ENCODE data around the gene KCNG2. TPM values are rescaled to one million over a fixed set of nuclear protein-coding genes. Genes with fewer than 3 reads are reported as not detected.

Gene KCNG2
- total and polyA plus RNA-seq, 12 donors = 0.16 to 0.79 (median 0.24) TPM; not detected in 7

DNA sequence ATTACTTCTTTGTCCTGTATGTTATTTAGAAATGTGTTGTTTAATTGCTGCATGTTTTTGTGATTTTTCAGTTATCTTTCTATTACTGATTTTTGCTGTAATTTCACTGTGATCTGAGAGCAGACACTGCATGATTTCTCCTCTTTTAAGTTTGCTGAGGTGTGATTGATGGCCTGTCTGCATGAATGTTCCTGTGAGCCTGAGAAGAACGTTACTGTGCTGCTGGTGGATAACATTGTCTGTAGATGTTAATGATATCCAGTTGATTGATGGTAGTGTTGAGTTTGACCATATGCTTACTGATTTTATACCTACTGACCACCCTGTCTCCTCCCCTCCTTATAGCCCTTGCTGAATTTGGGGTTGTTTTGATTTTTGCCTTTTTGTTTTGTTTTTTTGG, 37.4 kb upstream of the KCNG2 start:
- H3K36me3 ChIP-seq = peaks cover 0 to 16% (median 9%) of the 10 kb centered on the region in 9 donors
- DNase-seq = no peak
- TF ChIP-seq, protein P1, sequence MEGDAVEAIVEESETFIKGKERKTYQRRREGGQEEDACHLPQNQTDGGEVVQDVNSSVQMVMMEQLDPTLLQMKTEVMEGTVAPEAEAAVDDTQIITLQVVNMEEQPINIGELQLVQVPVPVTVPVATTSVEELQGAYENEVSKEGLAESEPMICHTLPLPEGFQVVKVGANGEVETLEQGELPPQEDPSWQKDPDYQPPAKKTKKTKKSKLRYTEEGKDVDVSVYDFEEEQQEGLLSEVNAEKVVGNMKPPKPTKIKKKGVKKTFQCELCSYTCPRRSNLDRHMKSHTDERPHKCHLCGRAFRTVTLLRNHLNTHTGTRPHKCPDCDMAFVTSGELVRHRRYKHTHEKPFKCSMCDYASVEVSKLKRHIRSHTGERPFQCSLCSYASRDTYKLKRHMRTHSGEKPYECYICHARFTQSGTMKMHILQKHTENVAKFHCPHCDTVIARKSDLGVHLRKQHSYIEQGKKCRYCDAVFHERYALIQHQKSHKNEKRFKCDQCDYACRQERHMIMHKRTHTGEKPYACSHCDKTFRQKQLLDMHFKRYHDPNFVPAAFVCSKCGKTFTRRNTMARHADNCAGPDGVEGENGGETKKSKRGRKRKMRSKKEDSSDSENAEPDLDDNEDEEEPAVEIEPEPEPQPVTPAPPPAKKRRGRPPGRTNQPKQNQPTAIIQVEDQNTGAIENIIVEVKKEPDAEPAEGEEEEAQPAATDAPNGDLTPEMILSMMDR (IDR thresholded peaks at IDR 0.05) = no peak
- no peak overlapping the region for H3K27ac ChIP-seq
- H3K4me1 ChIP-seq = no peaks in the 10 kb centered on the region
- no peaks in the 10 kb centered on the region for H3K27me3 ChIP-seq
- no peak overlapping the region for H3K4me3 ChIP-seq
- 25 to 31% methylated on average over 1 of the region's 1 CpG for WGBS, 2 donors
- intact Hi-C loops (cut with DNase I) = no loop called here
- ATAC-seq = no peak
- peaks cover 0 to 50% (median 22%) of the 10 kb centered on the region in 11 donors for H3K9me3 ChIP-seq

DNA sequence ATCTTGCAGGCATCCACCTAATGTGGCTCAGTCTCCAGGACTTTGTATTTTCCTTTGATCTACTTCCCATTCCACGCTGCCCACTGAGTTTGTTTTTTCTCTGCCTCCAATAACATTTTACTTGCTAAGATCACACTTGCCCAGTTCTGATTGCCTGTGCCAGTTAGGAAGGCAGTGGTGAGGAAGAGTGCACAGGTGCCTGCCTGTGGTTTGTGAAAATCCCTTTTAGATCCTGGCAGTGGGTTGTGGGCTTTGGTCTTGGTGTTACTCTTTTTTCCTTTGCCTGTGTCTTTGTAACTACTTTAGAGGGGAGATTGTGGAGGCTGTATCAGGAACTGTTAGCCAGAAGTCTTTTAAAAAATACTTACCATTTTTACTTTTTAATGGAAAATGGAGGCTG, 36.9 kb upstream of the KCNG2 start:
- no peak overlapping the region for H3K27ac ChIP-seq
- no peaks in the 10 kb centered on the region for H3K27me3 ChIP-seq
- TF ChIP-seq, protein P1 (IDR thresholded peaks at IDR 0.05) = no peak
- H3K9me3 ChIP-seq = peaks cover 0 to 50% (median 22%) of the 10 kb centered on the region in 11 donors
- 84 to 94% methylated on average over 1 of the region's 1 CpG for WGBS, 2 donors
- no peaks in the 10 kb centered on the region for H3K4me1 ChIP-seq
- H3K36me3 ChIP-seq = peaks cover 0 to 11% (median 3%) of the 10 kb centered on the region in 9 donors
- H3K4me3 ChIP-seq = no peak overlapping the region
- intact Hi-C loops (cut with DNase I) = no loop called here
- no peak for DNase-seq
- no peak for ATAC-seq

DNA sequence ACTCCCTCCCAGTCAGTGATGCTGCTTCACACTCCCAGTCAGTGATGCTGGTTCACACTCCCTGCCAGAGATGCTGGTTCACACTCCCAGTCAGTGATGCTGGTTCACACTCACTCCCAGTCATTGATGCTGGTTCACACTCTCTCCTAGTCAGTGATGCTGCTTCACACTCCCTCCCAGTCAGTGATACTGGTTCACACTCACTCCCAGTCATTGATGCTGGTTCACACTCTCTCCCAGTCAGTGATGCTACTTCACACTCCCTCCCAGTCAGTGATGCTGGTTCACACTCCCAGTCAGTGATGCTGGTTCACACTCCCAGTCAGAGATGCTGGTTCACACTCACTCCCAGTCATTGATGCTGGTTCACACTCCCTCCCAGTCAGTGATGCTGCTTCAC, 34.3 kb upstream of the KCNG2 start:
- no peak overlapping the region for H3K27ac ChIP-seq
- peaks cover 0 to 48% (median 22%) of the 10 kb centered on the region in 11 donors for H3K9me3 ChIP-seq
- no peaks in the 10 kb centered on the region for H3K36me3 ChIP-seq
- H3K4me3 ChIP-seq = no peak overlapping the region
- DNase-seq = no peak
- H3K27me3 ChIP-seq = peaks cover 0 to 6% (median 0%) of the 10 kb centered on the region in 7 donors
- no peak for ATAC-seq
- no peaks in the 10 kb centered on the region for H3K4me1 ChIP-seq
- intact Hi-C loops (cut with DNase I) = no loop called here
- TF ChIP-seq, protein P1 (IDR thresholded peaks at IDR 0.05) = no peak

DNA sequence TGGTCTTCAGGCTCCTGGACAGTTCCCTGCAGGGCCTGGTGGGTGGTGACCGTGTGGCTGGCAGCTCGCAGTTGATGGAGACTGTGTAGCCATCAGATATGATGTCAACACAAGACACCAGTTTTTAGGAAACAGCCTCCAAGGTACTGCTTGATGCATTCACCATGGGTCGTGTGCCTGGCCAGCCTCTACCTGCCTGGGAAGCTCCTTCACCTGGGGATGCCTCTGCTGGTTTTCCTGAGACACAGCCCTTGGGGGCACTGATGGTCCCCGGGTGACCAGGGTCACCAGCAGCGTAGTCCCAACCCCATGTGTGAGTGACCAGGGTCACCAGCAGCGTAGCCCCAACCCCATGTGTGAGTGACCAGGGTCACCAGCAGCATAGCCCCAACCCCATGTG, 33.6 kb upstream of the KCNG2 start:
- Histone ChIP-seq H3K36me3 (no peaks in the 10 kb centered on the region), H3K4me3 (no peak overlapping the region), H3K9me3 (peaks cover 0 to 48% (median 18%) of the 10 kb centered on the region in 11 donors), H3K27ac (no peak overlapping the region), H3K27me3 (peaks cover 0 to 6% (median 0%) of the 10 kb centered on the region in 7 donors), H3K4me1 (no peaks in the 10 kb centered on the region)
- WGBS, 2 donors = 86 to 91% methylated on average over 6 of the region's 6 CpGs
- ATAC-seq = no peak
- intact Hi-C loops (cut with DNase I) = no loop called here
- no peak for DNase-seq
- TF ChIP-seq, protein P1 (IDR thresholded peaks at IDR 0.05) = no peak
